GM19240 (cell line): ENCODE data around the gene ALDH1A3.
"Not testable (repeated sequence)": the region's sequence is repeated elsewhere in the genome, so short reads cannot be mapped to it uniquely, and the experiment has no call there.

Experiments
- DNase-seq: peaks from one replicate; pipeline ENCODE4 v3.0.0; 2011; ENCODE audit warnings: low spot score; ENCODE audit not compliant: insufficient read length

ALDH1A3 gene

GRCh38 chr15:100879464-100880138 lies at the start of gene ALDH1A3:
Gene ALDH1A3, plus strand, starts transcription at chr15:100879831. Its CDS starts 77 bp downstream, at chr15:100879908.
- no peak for DNase-seq

DNA sequence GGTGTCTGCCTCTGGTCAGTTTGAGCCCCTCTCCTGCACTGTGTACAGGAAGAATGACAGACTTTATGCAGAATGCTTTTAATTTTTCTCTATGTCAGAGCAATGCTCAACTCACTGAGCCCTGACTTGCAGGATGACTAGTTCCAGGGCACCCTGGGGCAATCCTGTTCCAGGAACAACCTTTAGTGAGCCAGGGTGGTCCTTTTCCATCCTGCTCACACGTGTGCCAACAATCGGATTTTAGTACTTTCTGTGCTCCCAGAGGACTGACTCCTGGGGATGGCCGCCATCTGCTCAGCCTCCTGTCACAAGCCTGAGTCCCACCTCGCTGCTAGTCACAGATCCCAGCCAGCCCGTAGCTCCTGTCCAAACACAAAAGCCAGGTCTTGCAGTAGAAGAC lies 48.2 kb upstream of the ALDH1A3 start:
- DNase-seq = no peak

- no peak for DNase-seq
Observed at GRCh38 chr15:100832149-100832942, 47.3 kb upstream of the ALDH1A3 start.

GRCh38 chr15:100833417-100834389 lies 45.9 kb upstream of the ALDH1A3 start:
- no peak for DNase-seq

GRCh38 chr15:100834731-100835130 lies 44.9 kb upstream of the ALDH1A3 start:
- DNase-seq = no peak

- DNase-seq = no peak
Observed at GRCh38 chr15:100835636-100836035, 44.0 kb upstream of the ALDH1A3 start.

DNA sequence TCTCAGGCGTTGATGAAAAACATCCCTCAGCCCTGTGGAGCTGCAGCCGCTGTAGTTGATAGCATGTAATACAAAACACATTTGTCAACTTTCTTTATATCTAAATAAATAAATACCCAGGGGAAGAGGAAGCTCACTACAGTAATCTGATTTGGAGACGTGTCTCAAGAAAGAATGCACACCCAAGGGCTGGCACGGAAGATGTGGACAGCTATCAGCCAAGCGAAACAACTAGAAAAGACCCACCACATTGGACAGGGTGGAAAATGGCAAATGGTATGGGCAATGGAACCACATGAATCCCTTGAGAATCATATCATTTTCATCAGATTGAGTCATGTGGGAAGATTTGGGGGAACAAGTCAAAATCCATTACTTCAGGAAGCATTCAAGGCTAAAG lies 43.1 kb upstream of the ALDH1A3 start:
- DNase-seq = no peak

DNA sequence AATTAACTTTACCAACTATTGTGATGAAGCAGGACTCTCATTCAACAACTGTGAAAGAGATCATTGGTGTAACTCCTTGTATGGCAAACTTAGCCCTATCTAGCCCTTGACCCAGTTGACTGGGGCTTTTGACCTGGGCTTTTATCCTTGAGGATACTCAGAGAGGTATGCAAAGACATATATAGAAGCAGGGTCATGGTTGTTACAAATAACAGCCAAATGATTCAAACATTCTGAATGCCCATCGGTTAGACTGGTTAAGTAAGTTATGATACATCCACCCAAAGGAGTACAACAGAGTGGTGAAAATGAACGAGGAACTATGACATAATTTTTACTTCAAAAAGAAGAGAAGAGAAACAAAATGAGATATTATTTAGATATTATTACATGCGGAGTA lies 38.2 kb upstream of the ALDH1A3 start:
- DNase-seq = no peak

DNA sequence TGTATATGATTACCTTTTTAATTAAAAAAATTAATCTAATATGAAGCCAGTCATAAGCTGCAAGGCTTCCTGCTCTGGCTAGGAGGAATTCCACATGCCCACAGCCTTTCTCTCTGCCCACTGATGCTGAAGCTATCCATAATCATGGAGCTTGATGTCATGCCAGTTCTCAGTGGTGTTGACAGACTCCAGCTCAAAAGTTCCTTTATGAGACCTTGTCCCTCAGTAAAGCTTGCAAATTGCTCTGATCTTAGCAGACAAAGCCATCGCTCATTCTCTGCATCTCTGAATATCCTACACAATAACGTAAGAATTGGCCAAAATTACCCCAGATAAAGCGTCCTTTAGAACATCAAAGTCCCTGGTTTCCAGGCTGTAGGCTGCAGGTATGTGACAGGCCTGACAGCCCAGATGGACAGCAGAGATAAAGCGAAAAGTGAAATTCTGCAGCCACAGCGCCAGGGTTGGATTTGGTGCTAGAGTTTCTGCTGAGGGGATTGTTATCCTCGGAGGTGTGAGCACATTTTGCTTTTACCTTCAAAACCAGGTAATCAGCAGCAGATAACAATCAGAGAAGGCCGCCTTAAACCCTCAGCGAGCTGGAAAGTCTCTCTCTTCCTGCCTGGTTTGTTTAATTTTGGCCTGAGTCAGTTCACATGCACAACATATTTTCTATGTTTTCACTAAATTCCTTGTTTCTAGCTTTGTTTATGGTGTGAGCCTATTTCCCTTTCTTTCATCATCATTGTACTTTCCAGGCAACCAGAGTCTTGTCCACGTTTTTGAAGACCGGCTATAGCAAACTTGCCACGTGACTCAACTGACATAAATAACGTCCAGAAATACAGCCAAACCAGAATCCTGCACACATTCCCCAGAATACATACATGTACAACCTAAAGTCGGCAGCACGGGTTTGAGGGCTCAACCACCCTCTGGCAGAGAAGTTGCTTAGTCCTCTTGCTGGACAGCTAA lies 36.6 kb upstream of the ALDH1A3 start:
- DNase-seq = no peak

DNA sequence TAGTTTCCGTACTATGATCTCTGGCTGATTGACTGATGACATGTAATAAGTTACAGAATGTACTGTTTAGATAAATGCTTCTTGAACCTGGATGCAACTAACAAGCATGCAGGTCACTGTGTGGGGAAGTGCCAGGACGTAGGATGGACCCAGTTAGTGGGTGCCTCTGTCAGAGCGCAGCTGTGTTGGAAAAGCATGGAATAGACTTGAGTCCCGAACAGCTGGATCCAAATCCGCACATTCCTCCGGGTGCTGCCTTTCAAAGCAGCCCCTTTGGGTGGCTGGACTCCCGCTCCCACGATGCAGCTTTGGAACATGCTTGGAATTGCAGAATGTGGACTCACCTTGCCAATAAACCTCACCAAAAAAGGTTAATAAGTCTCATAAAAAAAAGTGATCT lies 35.5 kb upstream of the ALDH1A3 start:
- no peak for DNase-seq

- no peak for DNase-seq
Observed at GRCh38 chr15:100844778-100845177, 34.9 kb upstream of the ALDH1A3 start.

DNA sequence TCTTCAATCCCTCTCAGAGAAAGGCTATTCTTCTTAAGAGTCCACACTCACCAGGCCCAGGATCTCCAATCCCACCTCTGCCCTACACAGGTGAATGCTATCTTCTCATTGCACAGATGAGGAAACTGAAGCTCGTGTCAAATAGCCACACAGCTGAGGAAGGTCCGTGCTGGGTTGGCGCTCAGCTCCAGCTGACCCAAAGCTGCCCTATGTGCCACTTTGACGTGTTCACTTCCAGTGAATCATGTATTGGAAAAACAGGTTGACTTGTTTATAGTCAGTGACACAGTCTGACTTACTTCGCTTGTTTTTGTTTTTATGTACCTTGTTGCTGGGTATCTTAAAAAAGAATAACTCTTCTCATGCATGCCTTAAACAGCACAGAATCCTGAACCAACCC lies 32.4 kb upstream of the ALDH1A3 start:
- DNase-seq = no peak

DNA sequence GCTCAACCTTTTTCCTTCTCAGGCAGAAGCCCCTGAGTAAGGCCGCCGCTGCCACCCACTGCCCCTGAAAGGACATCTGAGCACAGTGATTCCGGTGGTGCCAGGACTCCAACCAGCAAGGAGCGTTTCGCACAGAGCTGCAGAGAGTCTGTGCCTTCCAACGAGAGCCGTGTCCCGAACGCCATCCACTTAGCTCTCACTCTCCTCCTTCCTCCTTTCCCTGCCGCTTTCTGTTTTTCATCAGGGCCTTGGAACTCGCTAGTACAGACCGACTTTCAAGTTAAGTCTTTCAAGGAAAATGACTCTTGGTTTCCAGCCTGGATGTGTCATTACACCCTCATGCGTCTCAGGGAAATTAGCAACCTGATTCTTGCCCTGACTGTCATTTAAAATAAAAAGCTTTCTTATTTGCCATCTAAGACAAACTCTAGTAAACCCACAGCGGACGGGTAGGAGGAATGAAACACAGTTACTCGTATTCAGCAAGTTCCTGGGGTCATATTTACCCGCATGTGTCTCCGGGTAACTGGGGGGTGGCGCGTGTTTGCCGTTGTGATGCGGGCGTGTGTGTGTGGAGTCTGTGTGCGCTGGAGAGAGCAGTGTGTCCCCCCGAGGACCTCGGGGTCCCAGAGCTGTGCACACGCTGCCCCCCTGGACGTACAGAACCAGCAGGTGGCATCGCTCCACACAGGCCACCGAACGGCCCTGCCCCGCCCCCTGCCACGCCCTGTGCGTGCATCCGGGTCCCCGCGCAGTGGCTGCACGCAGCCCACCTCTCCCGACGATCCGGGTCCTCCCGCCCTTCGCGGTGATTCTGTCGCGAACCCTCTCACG lies 30.4 kb upstream of the ALDH1A3 start:
- no peak for DNase-seq

GRCh38 chr15:100849855-100850218 lies 29.8 kb upstream of the ALDH1A3 start:
- no peak for DNase-seq

DNA sequence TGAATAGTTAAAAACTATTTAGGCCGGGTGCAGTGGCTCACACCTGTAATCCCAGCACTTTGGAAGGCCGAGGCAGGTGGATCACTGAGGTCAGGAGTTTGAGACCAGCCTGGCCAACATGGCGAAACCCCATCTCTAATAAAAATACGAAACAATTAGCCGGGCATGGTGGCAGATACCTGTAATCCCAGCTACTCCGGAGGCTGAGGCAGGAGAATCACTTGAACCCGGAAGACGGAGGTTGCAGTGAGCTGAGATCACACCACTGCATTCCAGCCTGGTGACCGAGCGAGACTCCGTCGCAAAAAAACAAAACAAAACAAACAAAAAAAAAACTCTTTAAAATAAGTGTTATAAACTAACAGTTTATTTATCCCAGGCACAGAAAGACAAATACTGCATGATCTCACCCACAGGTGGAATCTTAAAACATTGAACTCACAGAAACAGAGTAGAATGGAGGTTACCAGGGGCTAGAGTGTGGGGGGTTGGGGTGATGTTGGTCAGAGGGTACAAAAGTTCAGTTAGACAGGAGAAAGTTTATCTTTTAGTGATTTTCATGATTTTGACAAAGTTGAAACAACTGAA lies 28.1 kb upstream of the ALDH1A3 start:
- DNase-seq = not testable (repeated sequence)

DNA sequence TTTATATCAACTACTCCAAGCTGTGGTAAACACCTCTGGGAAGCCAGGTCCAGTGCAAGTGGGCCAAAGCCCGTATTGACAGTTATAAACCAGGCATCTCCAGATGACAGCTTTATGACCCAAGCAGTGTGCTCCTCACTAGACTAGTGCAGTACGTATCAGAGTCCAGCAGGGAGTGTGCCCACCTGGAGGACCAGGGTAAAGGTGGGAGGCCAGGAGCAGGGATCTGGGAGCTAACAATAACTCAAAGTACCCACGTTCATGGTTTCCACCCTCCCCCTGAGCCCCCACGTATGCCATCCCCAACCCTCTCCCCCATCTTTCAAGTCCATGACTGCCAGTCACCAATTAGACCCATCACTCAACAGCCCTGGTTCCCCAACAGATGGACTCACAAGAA lies 27.0 kb upstream of the ALDH1A3 start:
- DNase-seq = no peak

- no peak for DNase-seq
Observed at GRCh38 chr15:100853676-100854440, 25.8 kb upstream of the ALDH1A3 start.

DNA sequence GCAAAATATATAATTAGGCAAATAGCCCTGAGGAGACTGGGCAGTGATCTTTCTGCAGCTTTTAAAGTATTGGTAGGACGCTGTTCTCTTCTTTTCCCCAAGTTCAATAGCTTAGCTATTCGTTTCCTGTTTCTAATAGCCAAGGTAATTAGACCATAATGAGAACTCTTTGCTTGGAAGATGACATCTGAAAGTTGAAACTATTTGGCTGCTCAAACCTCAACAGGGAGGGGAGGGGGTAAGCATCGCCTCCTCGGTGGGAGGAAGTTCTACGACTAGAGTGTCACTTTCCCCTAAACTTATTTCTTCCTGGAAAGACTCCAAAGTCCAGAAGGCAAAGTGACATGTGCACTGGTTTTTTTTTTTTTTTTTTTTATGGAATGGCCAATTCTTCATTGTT lies 22.8 kb upstream of the ALDH1A3 start:
- no peak for DNase-seq

- no peak for DNase-seq
Observed at GRCh38 chr15:100858294-100858693, 21.3 kb upstream of the ALDH1A3 start.
